ENCODE results near the gene ADPRM.

- TF ChIP-seq, protein P1, sequence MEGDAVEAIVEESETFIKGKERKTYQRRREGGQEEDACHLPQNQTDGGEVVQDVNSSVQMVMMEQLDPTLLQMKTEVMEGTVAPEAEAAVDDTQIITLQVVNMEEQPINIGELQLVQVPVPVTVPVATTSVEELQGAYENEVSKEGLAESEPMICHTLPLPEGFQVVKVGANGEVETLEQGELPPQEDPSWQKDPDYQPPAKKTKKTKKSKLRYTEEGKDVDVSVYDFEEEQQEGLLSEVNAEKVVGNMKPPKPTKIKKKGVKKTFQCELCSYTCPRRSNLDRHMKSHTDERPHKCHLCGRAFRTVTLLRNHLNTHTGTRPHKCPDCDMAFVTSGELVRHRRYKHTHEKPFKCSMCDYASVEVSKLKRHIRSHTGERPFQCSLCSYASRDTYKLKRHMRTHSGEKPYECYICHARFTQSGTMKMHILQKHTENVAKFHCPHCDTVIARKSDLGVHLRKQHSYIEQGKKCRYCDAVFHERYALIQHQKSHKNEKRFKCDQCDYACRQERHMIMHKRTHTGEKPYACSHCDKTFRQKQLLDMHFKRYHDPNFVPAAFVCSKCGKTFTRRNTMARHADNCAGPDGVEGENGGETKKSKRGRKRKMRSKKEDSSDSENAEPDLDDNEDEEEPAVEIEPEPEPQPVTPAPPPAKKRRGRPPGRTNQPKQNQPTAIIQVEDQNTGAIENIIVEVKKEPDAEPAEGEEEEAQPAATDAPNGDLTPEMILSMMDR (conservative IDR thresholded peaks at IDR 0.05; ENCODE audit: low read depth, low read length), result peak; percentile 28; the same call in 1 of the 2 replicates
- no peak for TF ChIP-seq EZH2 (IDR thresholded peaks at IDR 0.05; ENCODE audit: low read length, unreplicated experiment)
Measured at GRCh38 chr17:10697092-10698081, at the start of gene ADPRM, which contains the start of gene SCO1.

Data from PC-3 (cell line).